Fibroblast of skin of left biceps (primary cell): ENCODE measurements around the gene IMPA2.
"Not testable (repeated sequence)": the region's sequence is repeated elsewhere in the genome, so short reads cannot be mapped to it uniquely, and the experiment has no call there.

Source experiments
- DNase-seq, 2 experiments: peaks; one replicate each; pipeline ENCODE4 v3.0.0-alpha.2; 2013; ENCODE audit warnings: low read depth in 2 of 2

Gene IMPA2

GRCh38 chr18:12071066-12071465 is 89.8 kb downstream of the IMPA2 start:
- not testable (repeated sequence) for DNase-seq

- no peak for DNase-seq
Observed at GRCh38 chr18:12072996-12073395, 91.7 kb downstream of the IMPA2 start.

GRCh38 chr18:12074736-12075135 is 93.4 kb downstream of the IMPA2 start:
- DNase-seq, result no peak

- DNase-seq, result no peak
Observed at GRCh38 chr18:12076424-12077140, 95.3 kb downstream of the IMPA2 start.

- not testable (repeated sequence) for DNase-seq
Observed at GRCh38 chr18:12077994-12078393, 96.7 kb downstream of the IMPA2 start.

- DNase-seq, result peak; percentile 69 to 73
Observed at GRCh38 chr18:12079491-12080237, 98.4 kb downstream of the IMPA2 start.
